Measurements from ENCODE around the gene CACFD1. TPM values are rescaled to one million over a fixed set of nuclear protein-coding genes. Genes with fewer than 3 reads are reported as not detected.

Gene CACFD1
- total RNA-seq, 2 donors from 2014 or later, result 15.8 to 19.5 TPM

DNA sequence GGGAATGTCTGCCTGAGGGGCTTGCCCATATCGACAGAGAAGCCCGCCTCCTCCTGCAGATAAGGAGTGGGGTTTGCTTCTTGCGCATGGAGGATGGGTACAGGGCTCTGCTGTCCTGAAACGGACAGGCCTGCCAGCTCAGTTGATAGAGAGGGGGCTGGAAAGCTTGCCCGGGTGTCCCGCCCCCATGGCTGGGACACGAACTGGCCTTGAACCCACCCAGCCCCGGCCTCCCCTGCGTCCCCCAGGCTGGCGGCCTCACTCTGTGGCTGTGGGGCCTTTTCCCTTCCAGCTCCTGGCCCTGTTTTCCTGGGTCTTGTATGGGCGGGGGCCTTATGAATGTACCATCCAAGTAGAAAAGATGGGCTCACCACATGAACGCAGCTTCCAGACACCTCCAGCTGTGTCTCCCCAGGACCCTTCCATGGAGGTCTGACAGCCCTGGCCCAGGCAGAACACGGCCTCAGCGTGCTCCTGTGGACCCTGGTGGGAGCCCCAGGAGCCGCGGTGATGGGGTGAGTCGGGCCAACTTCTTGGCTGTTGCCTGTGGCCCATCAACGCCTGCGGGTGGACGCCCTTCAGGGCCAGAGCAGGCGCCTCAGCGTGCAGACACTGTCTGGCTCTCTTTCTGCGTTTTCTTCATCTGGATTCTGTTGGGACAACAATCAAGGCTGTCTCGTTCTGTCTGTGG, 35.0 kb downstream of the CACFD1 start:
- Histone ChIP-seq H3K4me3 (no peak overlapping the region), H3K9me3 (no peaks in the 10 kb centered on the region), H3K27me3 (replicated peaks; ENCODE audit: insufficient read depth) (no peaks in the 10 kb centered on the region), H3K36me3 (no peaks in the 10 kb centered on the region), H3K4me1 (ENCODE audit: control insufficient read depth in 1 of 2, low read depth in 2 of 2) (peaks cover 4 to 21% of the 10 kb centered on the region in 2 donors), H3K27ac (no peak overlapping the region)
- ATAC-seq (ENCODE audit: insufficient number of reproducible peaks, low FRiP score, low read depth) (no peak), DNase-seq (ENCODE audit: low spot score) (no peak)
- TF ChIP-seq, protein P1, sequence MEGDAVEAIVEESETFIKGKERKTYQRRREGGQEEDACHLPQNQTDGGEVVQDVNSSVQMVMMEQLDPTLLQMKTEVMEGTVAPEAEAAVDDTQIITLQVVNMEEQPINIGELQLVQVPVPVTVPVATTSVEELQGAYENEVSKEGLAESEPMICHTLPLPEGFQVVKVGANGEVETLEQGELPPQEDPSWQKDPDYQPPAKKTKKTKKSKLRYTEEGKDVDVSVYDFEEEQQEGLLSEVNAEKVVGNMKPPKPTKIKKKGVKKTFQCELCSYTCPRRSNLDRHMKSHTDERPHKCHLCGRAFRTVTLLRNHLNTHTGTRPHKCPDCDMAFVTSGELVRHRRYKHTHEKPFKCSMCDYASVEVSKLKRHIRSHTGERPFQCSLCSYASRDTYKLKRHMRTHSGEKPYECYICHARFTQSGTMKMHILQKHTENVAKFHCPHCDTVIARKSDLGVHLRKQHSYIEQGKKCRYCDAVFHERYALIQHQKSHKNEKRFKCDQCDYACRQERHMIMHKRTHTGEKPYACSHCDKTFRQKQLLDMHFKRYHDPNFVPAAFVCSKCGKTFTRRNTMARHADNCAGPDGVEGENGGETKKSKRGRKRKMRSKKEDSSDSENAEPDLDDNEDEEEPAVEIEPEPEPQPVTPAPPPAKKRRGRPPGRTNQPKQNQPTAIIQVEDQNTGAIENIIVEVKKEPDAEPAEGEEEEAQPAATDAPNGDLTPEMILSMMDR (IDR thresholded peaks at IDR 0.05), result no peak

DNA sequence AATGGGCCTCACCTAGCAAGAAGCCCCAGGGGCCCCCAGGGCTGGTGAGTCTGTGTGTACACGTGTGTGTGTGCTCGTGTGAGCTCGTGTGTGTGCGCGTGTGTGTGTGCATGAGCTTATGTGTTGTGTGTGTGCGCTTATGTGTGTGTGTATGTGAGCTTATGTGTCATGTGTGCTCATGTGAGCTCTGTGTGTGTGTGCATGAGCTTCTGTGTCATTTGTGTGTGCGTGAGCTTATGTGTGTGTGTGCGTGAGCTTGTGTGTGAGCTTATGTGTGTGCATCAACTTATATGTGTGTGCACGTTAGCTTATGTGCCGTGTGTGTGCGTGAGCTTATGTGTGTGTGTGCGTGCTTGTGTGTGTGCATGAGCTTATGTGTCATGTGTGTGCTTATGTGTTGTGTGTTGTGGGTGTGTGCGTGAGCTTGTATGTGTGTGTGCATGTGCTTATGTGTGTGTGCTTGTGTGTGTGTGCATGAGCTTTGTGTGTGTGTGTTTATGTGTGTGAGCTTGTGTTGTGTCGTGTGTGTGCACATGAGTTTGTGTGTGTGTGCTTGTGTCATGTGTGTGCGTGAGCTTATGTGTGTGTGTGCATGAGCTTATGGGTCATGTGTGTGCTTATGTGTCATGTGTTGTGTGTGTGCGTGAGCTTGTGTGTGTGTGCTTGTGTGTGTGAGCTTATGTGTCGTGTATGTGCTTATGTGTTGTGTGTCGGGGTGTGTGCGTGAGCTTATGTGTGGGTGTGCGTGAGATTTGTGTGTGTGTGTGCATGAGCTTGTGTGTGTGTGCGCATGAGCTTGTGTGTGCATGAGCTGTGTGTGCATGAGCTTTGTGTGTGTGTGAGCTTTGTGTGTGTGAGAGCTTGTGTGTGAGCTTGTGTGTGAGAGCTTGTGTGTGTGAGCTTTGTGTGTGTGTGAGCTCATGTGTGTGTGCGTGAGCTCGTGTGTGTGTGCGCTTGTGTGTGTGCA, 35.8 kb downstream of the CACFD1 start:
- Histone ChIP-seq H3K36me3 (no peaks in the 10 kb centered on the region), H3K27ac (no peak overlapping the region), H3K4me3 (no peak overlapping the region), H3K27me3 (replicated peaks; ENCODE audit: insufficient read depth) (no peaks in the 10 kb centered on the region), H3K9me3 (no peaks in the 10 kb centered on the region), H3K4me1 (ENCODE audit: control insufficient read depth in 1 of 2, low read depth in 2 of 2) (peaks cover 4 to 21% of the 10 kb centered on the region in 2 donors)
- TF ChIP-seq, protein P1 (IDR thresholded peaks at IDR 0.05), result no peak
- no peak for DNase-seq (ENCODE audit: low spot score)
- no peak for ATAC-seq (ENCODE audit: insufficient number of reproducible peaks, low FRiP score, low read depth)

DNA sequence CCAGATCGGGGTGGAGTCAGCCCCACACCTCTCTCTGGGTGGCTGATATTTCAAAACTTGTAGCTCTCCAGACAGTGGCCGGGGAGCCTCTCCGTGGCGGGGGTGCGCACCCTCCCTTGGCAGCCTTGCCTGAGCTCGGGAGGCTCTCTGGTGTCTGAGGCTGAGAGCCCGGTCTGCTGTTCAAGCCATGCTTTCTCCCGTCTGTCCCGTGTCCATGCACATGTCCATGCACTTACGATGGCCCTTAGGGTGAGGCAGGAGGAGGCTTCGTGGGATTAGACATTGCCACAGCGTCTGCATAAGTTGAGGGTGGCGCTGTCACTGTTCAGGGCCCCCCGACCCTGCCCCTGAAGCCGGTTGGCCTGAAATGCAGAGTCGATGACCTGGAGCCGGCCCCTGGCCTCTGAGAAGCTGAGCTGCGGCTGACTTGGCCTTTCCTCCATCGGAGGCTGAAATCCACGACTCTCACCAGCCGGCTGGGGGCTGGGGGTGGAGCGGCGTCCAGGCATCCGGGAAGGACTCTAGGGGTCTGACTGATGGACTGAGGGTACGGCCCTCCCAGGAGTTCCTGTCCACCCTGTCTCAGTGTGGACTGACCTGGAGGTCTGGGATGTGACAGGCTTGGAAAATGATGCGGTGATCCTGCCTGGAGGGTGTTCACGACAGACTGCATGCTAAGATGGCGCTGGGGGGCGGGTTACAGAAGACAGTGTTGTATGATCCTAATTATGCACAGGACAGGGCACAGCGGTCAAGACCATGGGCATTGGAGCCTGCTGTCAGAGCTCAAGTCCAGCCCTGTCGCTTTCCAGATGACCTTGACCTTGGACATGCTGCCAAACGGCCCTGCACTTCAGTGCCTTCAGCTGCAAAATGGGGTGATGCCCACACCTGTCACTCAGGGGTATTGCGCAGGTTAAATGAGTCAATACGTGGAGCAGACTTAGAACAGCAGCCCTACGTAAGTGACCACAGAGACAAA, 37.4 kb downstream of the CACFD1 start:
- ATAC-seq (ENCODE audit: insufficient number of reproducible peaks, low FRiP score, low read depth), result no peak

DNA sequence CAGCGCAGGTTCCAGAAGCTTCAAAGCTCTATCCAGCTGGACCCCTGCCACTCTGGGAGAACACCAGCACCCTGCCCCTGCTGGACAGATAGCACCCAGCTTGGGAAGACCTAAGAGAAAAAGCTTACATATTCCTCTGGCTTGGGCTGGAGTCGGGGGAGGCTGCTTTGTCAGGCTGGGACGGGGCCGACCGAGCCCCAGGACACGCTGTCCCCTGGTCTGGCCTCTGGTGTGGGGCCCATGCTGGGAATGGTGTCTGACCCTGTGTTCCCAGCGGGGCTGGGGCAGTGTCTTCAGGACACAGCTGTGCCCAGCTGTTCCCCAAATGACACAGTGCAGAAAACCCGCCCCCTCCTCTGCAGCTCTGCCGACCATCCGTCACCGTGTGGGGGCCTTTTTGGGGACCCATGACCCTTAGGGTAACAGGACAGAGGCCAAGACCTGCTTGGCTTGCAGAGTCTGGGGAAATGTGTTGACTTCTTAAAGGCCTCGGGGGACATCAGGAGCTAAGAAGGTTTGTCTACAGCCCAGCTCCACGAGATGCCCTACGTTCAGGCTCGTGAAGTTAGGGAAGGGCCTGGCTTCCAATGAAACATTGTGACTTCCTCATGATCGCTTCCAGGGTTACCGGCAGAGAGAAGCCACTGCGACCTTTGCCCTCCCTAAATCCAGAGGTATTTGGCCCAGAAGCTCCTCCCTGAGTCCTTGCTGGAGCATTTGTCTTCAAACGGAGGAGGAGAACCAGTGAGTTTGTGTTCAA, 39.5 kb downstream of the CACFD1 start:
- H3K27me3 ChIP-seq (replicated peaks; ENCODE audit: insufficient read depth), result no peaks in the 10 kb centered on the region
- no peak for ATAC-seq (ENCODE audit: insufficient number of reproducible peaks, low FRiP score, low read depth)

More for the DNA sequence above, 37.4 kb downstream of the CACFD1 start:
- no peak overlapping the region for H3K4me3 ChIP-seq
- no peak overlapping the region for H3K27ac ChIP-seq
- H3K36me3 ChIP-seq, result no peaks in the 10 kb centered on the region
- TF ChIP-seq, protein P1 (IDR thresholded peaks at IDR 0.05), result no peak
- no peaks in the 10 kb centered on the region for H3K27me3 ChIP-seq (replicated peaks; ENCODE audit: insufficient read depth)
- H3K4me1 ChIP-seq (ENCODE audit: control insufficient read depth in 1 of 2, low read depth in 2 of 2), result peaks cover 2 to 10% of the 10 kb centered on the region in 2 donors
- H3K9me3 ChIP-seq, result peaks cover 5% of the 10 kb centered on the region
- no peak for DNase-seq (ENCODE audit: low spot score)

More for the DNA sequence above, 39.5 kb downstream of the CACFD1 start:
- TF ChIP-seq, protein P1 (IDR thresholded peaks at IDR 0.05), result no peak
- Histone ChIP-seq H3K4me3 (no peak overlapping the region), H3K9me3 (peaks cover 10% of the 10 kb centered on the region), H3K36me3 (no peaks in the 10 kb centered on the region), H3K27ac (no peak overlapping the region), H3K4me1 (ENCODE audit: control insufficient read depth in 1 of 2, low read depth in 2 of 2) (no peaks in the 10 kb centered on the region)
- no peak for DNase-seq (ENCODE audit: low spot score)

Data from thoracic aorta (tissue), 2 donors.